MM.1S (cell line): ENCODE data around the gene MT3.

ENCODE experiments used
- DNase-seq: peaks from one replicate; pipeline ENCODE4 v3.0.0-alpha.2; 2015
- H2AFZ ChIP-seq: fragments of 300-600 bp; sonication (generic); 2 replicates; pipeline ENCODE4 v1.6.0; 2016; ENCODE audit warnings: antibody characterized with exemption, low read length
- H3F3A ChIP-seq: fragments of 300-600 bp; sonication (generic); 2 replicates; pipeline ENCODE4 v1.6.1; 2016; ENCODE audit warnings: mild to moderate bottlenecking, antibody characterized with exemption, low read length, moderate library complexity, mixed read lengths; ENCODE audit not compliant: insufficient read depth
- H3K27ac ChIP-seq: fragments of 300-600 bp; sonication (generic); 2 replicates; pipeline ENCODE4 v1.5.1; 2016; ENCODE audit warnings: mild to moderate bottlenecking, low read length
- H3K27me3 ChIP-seq: fragments of 300-600 bp; sonication (generic); replicated peaks from 2 replicates; pipeline ENCODE4 v1.6.0; 2016; ENCODE audit warnings: low read length; ENCODE audit not compliant: insufficient read depth
- H3K36me3 ChIP-seq: fragments of 300-600 bp; sonication (generic); replicated peaks from 2 replicates; pipeline ENCODE4 v1.6.1; 2016; ENCODE audit warnings: mild to moderate bottlenecking, low read length, mixed read lengths; ENCODE audit not compliant: insufficient read depth
- H3K4me1 ChIP-seq: fragments of 300-600 bp; sonication (generic); 2 replicates; pipeline ENCODE4 v1.6.1; 2016; ENCODE audit warnings: low read length, mixed read lengths
- H3K4me2 ChIP-seq: fragments of 300-600 bp; sonication (generic); 2 replicates; pipeline ENCODE4 v1.6.0; 2016; ENCODE audit warnings: low read depth, low read length
- H3K4me3 ChIP-seq: fragments of 300-600 bp; sonication (generic); 2 replicates; pipeline ENCODE4 v1.5.1; 2016; ENCODE audit warnings: low read length, mixed read lengths
- H3K79me2 ChIP-seq: fragments of 300-600 bp; sonication (generic); 2 replicates; pipeline ENCODE4 v1.6.1; 2016; ENCODE audit warnings: mixed run types, low read length, mixed read lengths
- H3K9ac ChIP-seq: fragments of 300-600 bp; sonication (generic); 2 replicates; pipeline ENCODE4 v1.6.1; 2016; ENCODE audit warnings: low read length, mixed read lengths
- H3K9me2 ChIP-seq: fragments of 300-600 bp; sonication (generic); replicated peaks from 2 replicates; pipeline ENCODE4 v1.6.1; 2016; ENCODE audit warnings: mild to moderate bottlenecking, low read length, mixed read lengths; ENCODE audit not compliant: insufficient read depth
- H3K9me3 ChIP-seq: fragments of 300-600 bp; sonication (generic); replicated peaks from 2 replicates; pipeline ENCODE4 v1.6.1; 2016; ENCODE audit warnings: mild to moderate bottlenecking, low read length, mixed read lengths; ENCODE audit not compliant: insufficient read depth
- H4K20me1 ChIP-seq: fragments of 300-600 bp; sonication (generic); 2 replicates; pipeline ENCODE4 v1.6.1; 2016; ENCODE audit warnings: mild to moderate bottlenecking, low read length, moderate library complexity, mixed read lengths; ENCODE audit not compliant: insufficient read depth
- CTCF ChIP-seq: fragments of 300-600 bp; sonication (generic); IDR thresholded peaks from 2 replicates; pipeline ENCODE4 v1.5.1; 2016; ENCODE audit warnings: antibody characterized with exemption, low read length, mixed read lengths
- EZH2 ChIP-seq: fragments of 300-600 bp; sonication (generic); optimal IDR thresholded peaks from 2 replicates; pipeline ENCODE3; 2017; ENCODE audit warnings: low read depth, mild to moderate bottlenecking, antibody characterized with exemption, low read length, mixed read lengths
- EZH2phosphoT487 ChIP-seq: fragments of 300-600 bp; sonication (generic); IDR thresholded peaks from 2 replicates; pipeline ENCODE4 v1.6.1; 2018; ENCODE audit warnings: antibody characterized with exemption, low read length

MT3 gene

GRCh38 chr16:56635441-56635967, 46.2 kb downstream of the MT3 start:
- Histone ChIP-seq H3K79me2 (no peaks in the 10 kb centered on the region), H4K20me1 (no peaks in the 10 kb centered on the region), H2AFZ (no peak overlapping the region), H3F3A (no peaks in the 10 kb centered on the region), H3K9me3 (no peaks in the 10 kb centered on the region), H3K4me1 (no peaks in the 10 kb centered on the region), H3K9me2 (no peaks in the 10 kb centered on the region), H3K4me3 (no peak overlapping the region; the same call in 1 of the 2 replicates), H3K27me3 (peaks cover 97% of the 10 kb centered on the region), H3K36me3 (no peaks in the 10 kb centered on the region), H3K9ac (no peak overlapping the region), H3K27ac (no peak overlapping the region), H3K4me2 (peak overlapping the region; percentile 21; the same call in 1 of the 2 replicates)
- TF ChIP-seq EZH2 (no peak), EZH2phosphoT487 (no peak), CTCF (no peak)
- DNase-seq, result no peak

GRCh38 chr16:56636616-56637413, 47.5 kb downstream of the MT3 start:
- Histone ChIP-seq H3F3A (no peaks in the 10 kb centered on the region), H2AFZ (no peak overlapping the region), H3K9ac (no peak overlapping the region), H3K27me3 (peaks cover 88% of the 10 kb centered on the region), H4K20me1 (no peaks in the 10 kb centered on the region), H3K4me3 (no peak overlapping the region), H3K79me2 (no peaks in the 10 kb centered on the region), H3K27ac (no peak overlapping the region), H3K4me2 (no peak overlapping the region), H3K4me1 (no peaks in the 10 kb centered on the region), H3K36me3 (no peaks in the 10 kb centered on the region), H3K9me2 (no peaks in the 10 kb centered on the region), H3K9me3 (no peaks in the 10 kb centered on the region)
- TF ChIP-seq EZH2phosphoT487 (no peak), CTCF (no peak), EZH2 (no peak)
- no peak for DNase-seq

- Histone ChIP-seq H2AFZ (no peak within 1 kb of the TSS), H3K4me3 (no peak within 1 kb of the TSS), H3K27me3 (peaks cover 75% of the 10 kb centered on the region), H4K20me1 (no peaks in the 10 kb centered on the region), H3K9me2 (no peaks in the 10 kb centered on the region), H3K4me1 (no peaks in the 10 kb centered on the region), H3K36me3 (no peaks in the 10 kb centered on the region), H3K27ac (no peak within 1 kb of the TSS), H3K9ac (no peak within 1 kb of the TSS), H3K9me3 (no peaks in the 10 kb centered on the region), H3K4me2 (no peak within 1 kb of the TSS), H3F3A (no peaks in the 10 kb centered on the region), H3K79me2 (no peaks in the 10 kb centered on the region)
- TF ChIP-seq EZH2phosphoT487, result no peak
- DNase-seq, result no peak
Measured at GRCh38 chr16:56637814-56638750, 48.8 kb downstream of the MT3 start, which contains the start of gene MT1A. Gene MT1A, plus strand, starts transcription at chr16:56638666. Its CDS starts 73 bp downstream, at chr16:56638739.
